Measurements from ENCODE around the gene RSRC2.
"Not testable (repeated sequence)": the region's sequence is repeated elsewhere in the genome, so short reads cannot be mapped to it uniquely, and the experiment has no call there.

Gene RSRC2

GRCh38 chr12:122526683-122527477 lies at the start of gene RSRC2, which contains the start of gene KNTC1:
Gene RSRC2, minus strand, starts transcription at chr12:122526936. Its CDS starts 83 bp downstream, at chr12:122526853.
Gene KNTC1, plus strand, starts transcription at chr12:122527249. Its CDS starts 2,815 bp downstream, at chr12:122530064.
- DNase-seq: peak; percentile 99 to 100

GRCh38 chr12:122571821-122572220 lies 45.1 kb upstream of the RSRC2 start:
- no peak for DNase-seq

- not testable (repeated sequence) for DNase-seq
Measured at GRCh38 chr12:122570006-122570405, 43.3 kb upstream of the RSRC2 start.

GRCh38 chr12:122569288-122569687 lies 42.6 kb upstream of the RSRC2 start:
- DNase-seq: no peak

DNA sequence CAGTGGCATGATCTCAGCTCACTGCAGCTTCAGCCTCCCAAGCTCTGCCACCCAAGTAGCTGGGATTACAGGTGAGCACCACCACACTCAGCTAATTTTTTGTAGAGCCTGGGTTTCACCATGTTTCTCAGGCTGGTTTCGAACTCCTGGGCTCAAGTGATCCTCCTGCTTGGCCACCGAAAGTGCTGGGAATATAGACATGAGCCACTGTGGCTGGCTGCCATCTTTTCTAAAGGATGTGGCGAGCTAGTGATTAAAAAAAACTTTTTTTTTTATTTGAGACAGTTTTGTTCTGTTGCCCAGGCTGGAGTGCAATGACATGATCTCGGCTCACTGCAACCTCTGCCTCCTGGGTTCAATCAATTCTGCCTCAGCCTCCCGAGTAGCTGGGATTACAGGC lies 40.1 kb upstream of the RSRC2 start:
- not testable (repeated sequence) for DNase-seq

GRCh38 chr12:122563361-122563760 lies 36.6 kb upstream of the RSRC2 start:
- no peak for DNase-seq

DNA sequence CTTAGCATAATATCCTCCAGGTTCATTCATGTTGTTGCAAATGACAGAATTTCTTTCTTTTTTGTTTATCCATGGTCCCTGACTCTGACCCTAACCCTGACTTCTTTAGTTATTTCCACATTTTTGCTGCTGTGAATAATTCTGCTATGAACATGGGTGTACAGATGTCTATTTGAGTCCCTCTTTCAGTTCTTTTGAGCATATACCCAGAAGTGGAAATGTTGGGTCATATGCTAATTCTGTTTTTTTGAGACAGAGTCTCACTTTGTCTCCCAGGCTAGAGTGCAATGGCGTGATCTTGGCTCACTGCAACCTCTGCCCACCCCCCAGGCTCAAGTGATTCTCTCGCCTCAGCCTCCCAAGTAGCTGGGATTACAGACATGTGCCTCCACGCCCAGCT lies 33.4 kb upstream of the RSRC2 start:
- DNase-seq: no peak

DNA sequence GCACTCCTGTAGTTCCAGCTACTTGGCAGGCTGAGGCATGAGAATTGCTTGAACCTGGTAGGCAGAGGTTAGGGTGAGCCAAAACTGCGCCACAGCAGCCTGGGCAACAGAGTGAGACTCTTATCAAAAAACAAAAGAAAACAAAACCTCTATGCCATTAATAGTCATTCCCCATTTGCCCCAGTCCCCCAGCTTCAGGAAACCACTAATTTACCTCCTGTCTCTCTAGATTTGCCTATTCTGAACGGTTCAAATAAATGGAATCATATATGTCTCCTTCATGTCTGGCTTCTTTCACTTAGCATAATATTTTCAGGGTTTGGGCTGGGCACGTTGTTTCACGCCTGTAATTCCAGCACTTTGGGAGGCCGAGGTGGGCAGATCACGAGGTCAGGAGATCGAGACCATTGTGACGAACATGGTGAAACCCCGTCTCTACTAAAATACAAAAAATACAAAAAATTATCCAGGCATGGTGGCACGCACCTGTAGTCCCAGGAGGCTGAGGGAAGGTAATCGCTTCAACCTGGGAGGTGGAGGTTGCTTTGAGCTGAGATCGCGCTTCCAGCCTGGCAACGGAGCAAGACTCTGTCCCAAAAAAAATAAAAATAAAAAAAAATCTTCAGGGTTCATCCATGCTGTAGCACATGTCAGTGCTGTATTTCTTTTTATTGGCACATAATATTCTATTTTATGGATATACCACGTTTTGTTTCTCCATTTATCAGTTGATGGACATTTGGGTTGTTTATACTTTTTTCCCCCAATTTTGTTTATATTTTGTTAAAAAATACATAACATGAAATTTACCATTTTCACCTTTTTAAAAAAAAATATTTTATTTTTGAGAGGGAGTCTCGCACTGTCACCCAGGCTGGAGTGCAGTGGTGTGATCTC lies 32.3 kb upstream of the RSRC2 start:
- no peak for DNase-seq

DNA sequence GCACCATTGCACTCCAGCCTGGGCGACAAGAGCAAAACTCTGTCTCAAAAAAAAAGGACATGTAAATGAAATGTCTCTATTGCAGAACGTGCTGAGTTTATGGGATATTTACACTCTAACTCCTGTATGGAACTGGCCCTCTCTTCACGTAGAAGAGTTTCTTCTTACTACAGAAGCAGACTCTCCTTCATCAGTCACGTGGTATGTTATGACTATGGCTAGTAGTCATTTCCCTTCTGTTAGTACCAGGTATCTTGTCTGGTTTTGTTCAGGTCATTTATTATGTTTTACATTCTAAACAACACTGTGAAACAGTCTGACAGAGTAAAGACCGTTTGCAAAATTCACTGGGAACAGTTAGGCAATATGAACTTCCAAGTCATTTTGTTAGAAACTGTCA lies 20.6 kb upstream of the RSRC2 start:
- no peak for DNase-seq

GRCh38 chr12:122545855-122546254 lies 19.1 kb upstream of the RSRC2 start:
- no peak for DNase-seq

GRCh38 chr12:122544537-122544936 lies 17.8 kb upstream of the RSRC2 start:
- DNase-seq: no peak

DNA sequence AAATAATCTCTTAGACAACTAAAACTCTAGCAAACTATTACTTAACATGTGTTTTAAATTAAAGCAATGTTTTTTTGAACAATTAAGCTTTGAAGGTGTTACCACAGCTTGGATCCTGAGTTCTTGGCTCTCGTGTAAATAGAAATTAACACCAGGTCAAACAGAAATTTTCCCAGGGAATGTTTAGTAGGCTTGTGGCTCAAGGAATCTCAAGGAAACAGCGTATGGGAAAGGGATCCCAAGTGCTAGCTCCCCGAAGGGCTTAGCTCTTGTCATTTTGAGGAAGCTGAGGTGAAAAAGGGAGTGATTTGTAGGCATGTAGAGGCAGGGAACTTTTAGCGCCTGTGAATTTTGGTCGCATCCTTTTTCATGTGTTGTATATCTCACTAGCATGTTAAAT lies 11.8 kb upstream of the RSRC2 start:
- DNase-seq: no peak

- DNase-seq: no peak
Measured at GRCh38 chr12:122537021-122537420, 10.3 kb upstream of the RSRC2 start.

- no peak for DNase-seq
Measured at GRCh38 chr12:122533856-122534255, 7.1 kb upstream of the RSRC2 start.

DNA sequence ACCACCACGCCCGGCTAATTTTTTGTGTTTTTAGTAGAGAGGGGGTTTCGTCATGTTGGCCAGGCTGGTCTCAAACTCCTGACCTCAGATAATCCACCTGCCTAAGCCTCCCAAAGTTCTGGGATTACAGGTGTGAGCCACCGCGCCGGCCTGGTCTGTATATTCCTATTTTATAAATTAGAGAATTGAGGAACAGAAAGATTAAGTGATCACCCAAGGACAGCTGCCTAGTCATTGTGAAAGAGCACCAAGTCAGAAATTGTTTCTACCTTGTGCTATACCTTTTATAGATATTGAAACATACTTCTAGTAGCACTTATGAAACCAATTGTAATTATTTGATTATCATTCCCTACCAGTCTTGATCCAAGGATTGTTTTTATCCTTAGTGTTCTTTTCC lies 2.3 kb upstream of the RSRC2 start:
- DNase-seq: no peak

DNA sequence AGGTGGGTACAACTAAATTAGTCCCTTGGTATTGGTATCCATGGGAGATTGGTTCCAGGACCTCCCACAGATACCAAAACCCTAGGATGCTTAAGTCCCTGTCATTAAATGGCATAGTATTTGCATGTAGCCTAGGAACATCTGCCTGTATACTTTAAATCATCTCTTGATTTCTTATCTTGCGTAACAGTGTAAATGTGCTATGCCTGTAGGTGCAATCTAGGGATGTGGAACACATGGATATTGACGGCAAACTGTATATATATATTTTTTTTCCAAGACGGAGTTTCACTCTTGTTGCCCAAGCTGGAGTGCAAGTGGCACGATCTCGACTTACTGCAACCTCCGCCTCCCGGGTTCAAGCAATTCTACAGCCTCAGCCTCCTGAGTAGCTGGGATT lies 1.8 kb upstream of the RSRC2 start:
- no peak for DNase-seq

DNA sequence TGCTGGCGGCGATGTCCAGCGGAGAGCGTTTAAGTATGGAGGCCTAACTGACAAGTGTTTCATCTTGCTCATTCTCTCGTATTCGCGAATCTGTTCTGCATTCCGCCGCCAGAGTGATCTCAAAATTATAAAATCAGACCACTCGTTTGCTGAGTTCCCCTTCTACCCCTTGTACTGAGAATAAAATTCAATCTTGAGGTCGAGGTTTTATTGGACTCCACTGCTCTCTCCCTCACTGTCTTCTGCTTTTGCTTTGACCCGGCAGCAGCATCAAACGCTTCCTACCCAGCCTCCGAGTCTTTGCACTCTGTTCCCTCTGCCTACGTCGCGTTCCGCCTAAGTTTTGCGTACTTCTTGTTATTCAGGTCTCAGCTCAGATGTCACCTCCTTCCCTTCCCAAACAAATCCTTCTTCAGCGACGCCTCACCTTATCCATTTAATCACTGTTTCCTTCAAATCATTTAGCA lies 775 bp upstream of the RSRC2 start:
- peak; percentile 36 to 42 for DNase-seq

GRCh38 chr12:122523846-122524718 lies 2.7 kb downstream of the RSRC2 start:
- no peak for DNase-seq

DNA sequence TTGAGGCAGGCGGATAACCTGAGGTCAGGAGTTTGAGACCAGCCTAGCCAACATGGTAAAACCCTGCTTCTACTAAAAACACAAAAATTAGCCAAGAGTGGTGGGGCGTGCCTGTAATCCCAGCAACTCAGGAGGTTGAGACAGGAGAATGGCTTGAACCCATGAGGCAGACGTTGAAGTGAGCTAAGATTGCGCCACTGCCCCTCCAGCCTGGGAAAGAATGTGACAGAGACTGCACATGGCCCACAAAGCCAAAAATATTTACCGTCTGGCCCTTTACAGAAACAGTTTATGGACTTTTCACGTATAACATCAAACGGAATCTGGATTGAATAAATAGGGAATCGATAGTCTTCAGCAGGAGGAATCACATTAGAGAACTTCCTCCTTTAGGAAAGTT lies 3.5 kb downstream of the RSRC2 start:
- peak; percentile 34 to 37 for DNase-seq

- no peak for DNase-seq
Measured at GRCh38 chr12:122520676-122521075, 6.1 kb downstream of the RSRC2 start.

DNA sequence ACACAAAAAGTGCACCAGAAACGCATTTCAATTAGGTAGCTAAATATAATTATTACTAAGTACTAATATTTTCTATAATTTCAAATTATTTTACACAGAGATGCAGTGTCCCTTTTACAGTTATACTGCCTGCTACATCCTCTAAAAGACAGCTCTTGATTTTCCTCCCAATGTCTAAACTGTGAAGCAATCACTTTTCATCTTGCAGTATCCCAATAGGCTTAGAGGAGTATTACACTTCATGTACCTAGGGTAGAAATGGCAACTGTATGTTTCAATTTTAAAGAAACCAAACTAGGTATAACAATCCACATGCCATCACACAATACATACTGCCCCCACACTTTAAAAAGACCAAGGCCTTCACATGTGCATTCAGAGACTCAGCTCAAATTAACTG lies 7.3 kb downstream of the RSRC2 start:
- DNase-seq: no peak

GRCh38 chr12:122518908-122519307 lies 7.8 kb downstream of the RSRC2 start:
- DNase-seq: no peak

- no peak for DNase-seq
Measured at GRCh38 chr12:122517877-122518276, 8.9 kb downstream of the RSRC2 start.
